Nephron (organoid): ENCODE measurements around the gene PAX7.

ENCODE experiments used
- H3K27ac Mint-ChIP-seq, 3 experiments: 2 replicates each; pipeline ENCODE4 v1.8.0; 2020; ENCODE audit warnings: mixed read lengths in 3 of 3, mild to moderate bottlenecking in 2 of 3, moderate library complexity in 1 of 3
- H3K27me3 Mint-ChIP-seq: 2 replicates; pipeline ENCODE4 v1.8.0; 2021; ENCODE audit warnings: low read depth, mild to moderate bottlenecking, moderate library complexity, mixed read lengths
- H3K36me3 Mint-ChIP-seq: 2 replicates; pipeline ENCODE4 v1.8.0; 2020; ENCODE audit warnings: low read depth, mixed read lengths
- H3K4me1 Mint-ChIP-seq: 2 replicates; pipeline ENCODE4 v1.8.0; 2020; ENCODE audit warnings: mixed read lengths
- H3K4me3 Mint-ChIP-seq, 3 experiments: 2 replicates each; pipeline ENCODE4 v1.8.0; 2020; ENCODE audit warnings: mild to moderate bottlenecking in 3 of 3, mixed read lengths in 3 of 3, moderate library complexity in 2 of 3
- H3K9me3 Mint-ChIP-seq: 2 replicates; pipeline ENCODE4 v1.8.0; 2020; ENCODE audit warnings: mixed read lengths
- CTCF ChIP-seq, 3 experiments: fragments of 200-600 bp; sonication (generic); IDR thresholded peaks; one replicate each; pipeline ENCODE4 v1.5.0; 2021; ENCODE audit warnings: antibody characterized with exemption in 3 of 3; ENCODE audit not compliant: unreplicated experiment in 3 of 3

PAX7 gene

DNA sequence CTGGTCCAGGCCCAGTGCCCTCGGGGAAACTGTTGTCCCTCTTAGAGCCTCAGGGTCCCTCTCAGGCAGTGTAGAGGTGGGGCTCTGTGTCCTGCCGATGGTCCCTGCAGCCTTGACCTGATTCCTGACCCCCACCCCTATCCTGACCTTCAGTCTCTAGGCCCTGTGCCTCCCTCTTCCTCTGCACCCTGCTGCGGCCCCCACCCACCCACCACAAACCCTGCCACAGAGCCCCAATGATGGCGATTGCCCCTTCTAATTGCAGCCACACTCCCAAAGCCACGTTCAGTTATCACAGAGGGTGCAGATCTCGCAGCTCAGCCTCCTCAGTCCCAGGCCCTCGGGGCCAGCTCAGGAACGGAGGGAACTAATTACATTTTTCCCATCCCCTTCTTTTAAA lies 99.7 kb downstream of the PAX7 start:
- H3K27me3 Mint-ChIP-seq = peaks cover 49% of the 10 kb centered on the region
- no peak overlapping the region for H3K27ac Mint-ChIP-seq
- no peak overlapping the region for H3K4me3 Mint-ChIP-seq
- peaks cover 37% of the 10 kb centered on the region for H3K4me1 Mint-ChIP-seq
- no peak for TF ChIP-seq CTCF (IDR thresholded peaks at IDR 0.05; ENCODE audit: unreplicated experiment in 3 of 3)
- peaks cover 3% of the 10 kb centered on the region for H3K36me3 Mint-ChIP-seq
- no peaks in the 10 kb centered on the region for H3K9me3 Mint-ChIP-seq

GRCh38 chr1:18731148-18731547 lies 100.5 kb downstream of the PAX7 start:
- H3K27ac Mint-ChIP-seq = no peak overlapping the region
- peaks cover 29% of the 10 kb centered on the region for H3K4me1 Mint-ChIP-seq

GRCh38 chr1:18731591-18732235 lies 101.1 kb downstream of the PAX7 start:
- H3K9me3 Mint-ChIP-seq = no peaks in the 10 kb centered on the region
- H3K27me3 Mint-ChIP-seq = peaks cover 40% of the 10 kb centered on the region
- H3K4me3 Mint-ChIP-seq = no peak overlapping the region
- H3K4me1 Mint-ChIP-seq = peaks cover 24% of the 10 kb centered on the region
- no peak overlapping the region for H3K27ac Mint-ChIP-seq
- TF ChIP-seq CTCF (IDR thresholded peaks at IDR 0.05; ENCODE audit: unreplicated experiment in 3 of 3) = no peak
- H3K36me3 Mint-ChIP-seq = no peaks in the 10 kb centered on the region

More at GRCh38 chr1:18731148-18731547, 100.5 kb downstream of the PAX7 start:
- Mint-ChIP-seq H3K4me3 (no peak overlapping the region), H3K36me3 (no peaks in the 10 kb centered on the region), H3K9me3 (no peaks in the 10 kb centered on the region), H3K27me3 (peaks cover 46% of the 10 kb centered on the region)
- no peak for TF ChIP-seq CTCF (IDR thresholded peaks at IDR 0.05; ENCODE audit: unreplicated experiment in 3 of 3)

GRCh38 chr1:18732686-18733085 lies 102.0 kb downstream of the PAX7 start:
- Mint-ChIP-seq H3K27me3 (peaks cover 31% of the 10 kb centered on the region), H3K9me3 (no peaks in the 10 kb centered on the region), H3K4me3 (no peak overlapping the region), H3K36me3 (no peaks in the 10 kb centered on the region), H3K4me1 (peaks cover 17% of the 10 kb centered on the region), H3K27ac (no peak overlapping the region)
- TF ChIP-seq CTCF (IDR thresholded peaks at IDR 0.05; ENCODE audit: unreplicated experiment in 3 of 3) = no peak

- H3K27ac Mint-ChIP-seq = no peak overlapping the region
- H3K36me3 Mint-ChIP-seq = no peaks in the 10 kb centered on the region
- H3K4me3 Mint-ChIP-seq = no peak overlapping the region
- no peaks in the 10 kb centered on the region for H3K9me3 Mint-ChIP-seq
- peaks cover 30% of the 10 kb centered on the region for H3K27me3 Mint-ChIP-seq
- peaks cover 11% of the 10 kb centered on the region for H3K4me1 Mint-ChIP-seq
- TF ChIP-seq CTCF (IDR thresholded peaks at IDR 0.05; ENCODE audit: unreplicated experiment in 3 of 3) = no peak
Observed at GRCh38 chr1:18734001-18734400, 103.4 kb downstream of the PAX7 start.
